Anterior cingulate cortex (tissue), 58 donors: ENCODE measurements around the gene TSPAN32.

Source experiments
- DNase-seq, 58 donors: peaks; one replicate each; lab custom pipeline; 2025; lab: John Stamatoyannopoulos, UW

Gene TSPAN32

DNA sequence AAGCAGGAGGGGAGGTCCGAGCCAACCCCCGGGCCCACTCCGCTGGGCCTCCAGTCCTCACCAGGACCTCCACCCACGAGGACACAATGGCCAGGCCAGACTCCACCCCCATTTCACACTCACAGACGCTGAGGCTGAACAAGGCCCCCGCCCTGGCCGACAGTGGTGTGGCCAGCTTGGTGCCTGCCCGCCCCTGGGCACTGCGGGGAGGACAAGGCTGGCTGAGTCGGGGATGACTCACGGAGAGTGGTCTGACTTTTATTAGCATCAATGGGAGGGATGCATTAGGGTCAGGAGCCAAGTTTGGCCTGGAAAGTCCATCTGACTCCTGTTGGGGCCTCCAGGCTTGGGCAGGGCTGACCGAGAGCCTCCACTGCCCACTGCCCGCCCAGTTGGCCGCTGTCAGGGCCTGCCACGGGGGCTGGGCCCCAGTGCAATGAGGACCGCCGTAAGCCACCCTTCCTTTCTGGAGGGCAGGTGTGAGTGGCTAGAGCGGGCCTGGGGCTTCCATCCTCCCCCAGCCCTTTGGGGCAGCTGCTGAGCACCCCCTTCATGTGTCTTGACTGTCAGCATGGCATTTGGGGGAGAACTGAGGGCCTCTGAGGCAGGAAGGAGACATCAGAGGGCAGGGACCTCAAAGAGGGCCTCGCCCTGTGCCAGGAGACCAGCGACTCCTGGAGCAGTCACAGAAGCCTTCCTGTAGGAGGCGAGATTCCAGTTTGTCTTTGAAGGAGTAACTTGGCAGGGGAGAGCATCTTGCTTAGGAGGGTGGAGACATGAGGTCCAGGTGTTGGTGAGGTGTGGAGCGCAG lies 10.6 kb downstream of the TSPAN32 start:
- no peak for DNase-seq

GRCh38 chr11:2313051-2313951 lies 11.5 kb downstream of the TSPAN32 start:
- no peak for DNase-seq

DNA sequence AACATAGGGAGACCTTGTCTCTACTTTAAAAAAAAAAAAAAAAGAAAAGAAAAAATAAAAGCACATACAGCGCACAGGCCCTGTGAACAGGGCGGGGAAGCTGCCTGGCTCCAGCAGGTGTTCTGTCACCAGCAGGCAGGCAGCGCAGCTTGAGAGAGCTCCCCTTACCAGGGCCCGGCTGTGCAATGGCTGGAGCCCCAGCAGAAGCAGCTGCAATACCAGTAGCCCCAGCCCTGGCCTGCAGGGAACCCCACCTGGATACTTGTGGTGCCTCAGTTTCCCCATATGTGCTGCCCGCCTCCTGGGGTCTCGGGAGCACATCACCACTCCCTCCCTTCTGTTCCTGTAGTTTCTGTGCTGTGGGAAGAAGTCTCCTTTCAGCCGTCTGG lies 12.3 kb downstream of the TSPAN32 start:
- no peak for DNase-seq

- DNase-seq, result peak in 53 of 58 donors; percentile 24 to 87 (median 72)
Measured at GRCh38 chr11:2314525-2315394, 12.9 kb downstream of the TSPAN32 start.

DNA sequence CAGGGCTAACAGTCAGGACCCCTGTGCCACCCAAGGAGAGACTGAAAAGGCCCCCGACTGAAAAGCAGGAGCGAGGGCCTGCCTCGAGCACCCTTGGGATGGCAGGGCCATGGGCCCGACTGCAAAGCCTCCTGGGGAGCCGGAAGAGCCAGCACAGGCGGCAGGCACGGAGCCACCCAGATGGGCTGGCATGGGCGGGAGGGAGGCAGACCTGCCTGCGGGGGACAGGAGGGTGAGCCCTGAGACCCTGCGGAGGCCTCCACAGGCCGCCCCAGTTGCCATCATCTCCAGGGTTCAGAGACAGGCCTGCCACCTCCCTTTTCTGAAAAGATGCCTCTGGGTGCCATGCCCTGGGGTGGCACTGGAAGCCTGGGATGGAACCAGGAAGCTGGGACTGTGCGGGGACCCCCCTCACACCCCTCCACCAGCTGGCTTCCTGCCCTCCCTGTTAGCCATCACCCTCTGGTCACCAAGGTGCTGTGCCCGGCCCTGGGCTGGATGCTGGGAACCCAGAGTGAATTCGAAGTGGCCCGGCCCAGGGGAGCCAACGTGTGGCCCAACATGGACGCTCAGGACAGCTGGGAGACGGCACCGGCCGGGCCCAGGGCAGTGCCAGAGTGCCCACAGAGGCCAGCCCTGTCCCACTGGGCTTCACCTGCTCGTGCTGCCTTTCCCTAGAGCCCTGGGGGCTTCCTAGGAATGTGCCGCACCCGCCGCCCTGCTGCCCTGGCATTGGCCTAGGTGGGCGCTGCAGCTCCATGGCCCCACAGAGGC lies 13.8 kb downstream of the TSPAN32 start:
- DNase-seq, result no peak

- no peak for DNase-seq
Measured at GRCh38 chr11:2316169-2316962, 14.6 kb downstream of the TSPAN32 start.

DNA sequence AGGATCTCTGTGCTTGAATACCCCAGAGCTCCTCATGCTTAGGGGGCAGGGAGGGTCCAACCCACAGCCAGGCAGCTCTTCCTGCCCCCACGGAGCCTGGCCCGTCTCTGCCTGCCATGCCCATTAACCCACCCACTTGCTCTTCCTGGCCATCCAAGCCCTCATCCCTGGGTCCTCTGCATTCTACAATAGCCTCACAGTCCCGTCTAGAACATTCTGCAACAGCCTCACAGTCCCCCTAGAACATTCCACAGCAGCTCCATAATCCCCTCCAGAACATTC lies 15.1 kb downstream of the TSPAN32 start:
- DNase-seq, result no peak

- DNase-seq, result no peak
Measured at GRCh38 chr11:2317354-2318050, 15.7 kb downstream of the TSPAN32 start.

GRCh38 chr11:2318123-2318522 lies 16.3 kb downstream of the TSPAN32 start:
- DNase-seq, result no peak

DNA sequence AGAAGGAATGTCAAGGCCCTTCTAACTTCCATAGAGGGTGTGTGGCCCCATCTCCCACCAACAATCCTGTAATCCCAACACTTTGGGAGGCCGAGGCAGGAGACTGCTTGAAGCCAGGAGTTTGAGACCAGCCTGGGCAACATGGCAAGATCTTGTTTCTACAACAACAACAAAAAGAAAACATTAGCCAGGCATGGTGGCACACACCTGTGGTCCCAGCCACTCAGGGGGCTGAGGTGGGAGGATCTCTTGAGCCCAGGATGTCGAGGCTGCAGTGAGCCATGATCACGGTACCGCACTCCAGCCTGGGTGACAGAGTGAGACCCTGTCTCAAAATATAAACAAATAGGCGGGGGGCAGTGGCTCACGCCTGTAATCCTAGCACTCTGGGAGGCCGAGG lies 16.9 kb downstream of the TSPAN32 start:
- no peak for DNase-seq

DNA sequence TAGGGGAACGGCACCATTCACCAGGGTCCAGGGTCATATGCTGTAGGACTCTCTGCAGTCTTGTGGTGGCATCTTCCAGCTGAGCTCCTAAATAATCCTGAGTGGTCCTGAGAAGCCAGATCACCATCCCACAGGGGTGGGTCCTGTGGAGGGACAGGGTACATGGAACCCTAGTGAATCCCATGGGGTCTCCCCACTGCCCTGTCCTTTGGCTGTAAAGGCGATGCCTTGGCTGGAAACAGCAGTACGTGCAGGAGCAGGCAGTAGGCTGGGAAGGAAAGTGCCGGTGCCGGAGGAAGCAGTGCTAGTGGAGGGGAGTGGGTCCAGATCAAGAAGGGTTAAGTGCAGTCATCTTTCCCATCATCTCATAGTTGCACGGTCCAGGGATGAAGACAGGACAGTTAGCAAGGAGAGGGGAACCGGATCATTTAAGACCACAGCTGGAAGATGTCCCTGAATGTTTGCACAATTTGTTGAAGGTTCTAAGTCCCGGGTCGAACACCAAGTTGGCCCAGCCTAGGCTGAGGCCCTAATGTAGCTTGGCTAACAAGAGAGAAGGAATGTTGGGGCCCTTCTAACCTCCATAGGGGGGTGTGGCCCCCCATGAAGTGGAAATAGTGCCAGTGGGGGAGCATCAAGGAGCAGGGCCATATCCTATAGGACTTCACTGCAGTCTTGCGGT lies 18.1 kb downstream of the TSPAN32 start:
- DNase-seq, result no peak

DNA sequence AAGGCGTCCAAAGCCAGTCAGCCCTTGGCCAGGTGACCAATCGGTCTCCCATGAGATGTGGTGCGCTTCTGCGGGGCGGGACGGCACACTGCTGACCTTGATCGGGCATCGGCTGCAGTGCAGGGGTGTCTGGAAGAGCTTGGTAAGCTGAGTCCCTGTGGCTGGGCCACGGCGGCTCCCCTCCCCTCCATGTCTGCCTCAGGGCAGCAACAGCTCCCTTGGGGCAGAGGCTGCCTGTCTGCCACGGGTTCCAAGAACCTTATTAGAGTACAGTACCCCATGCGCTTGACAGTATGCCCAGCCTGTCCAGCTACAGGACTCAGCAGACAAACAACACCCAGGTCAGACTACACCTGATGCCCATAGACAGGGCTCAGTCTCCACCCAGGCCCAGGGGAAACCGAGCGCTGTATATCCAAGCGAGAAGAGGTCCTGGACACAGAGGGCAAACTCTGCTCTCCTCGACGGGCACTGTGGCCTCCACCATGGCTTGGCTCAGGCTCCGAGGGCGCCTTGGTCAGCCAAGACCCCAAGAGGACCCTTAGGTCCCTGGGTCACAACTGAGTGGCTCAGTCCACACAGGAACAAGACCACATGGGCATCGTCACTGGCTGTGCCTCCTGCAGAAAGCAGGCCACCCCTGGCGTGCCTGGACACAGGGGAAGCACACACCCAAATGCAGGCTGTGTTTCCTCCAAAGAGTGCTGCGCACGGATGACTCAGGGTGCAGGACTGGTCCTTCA lies 18.9 kb downstream of the TSPAN32 start:
- DNase-seq, result no peak

- no peak for DNase-seq
Measured at GRCh38 chr11:2321311-2321683, 19.5 kb downstream of the TSPAN32 start.

- DNase-seq, result no peak
Measured at GRCh38 chr11:2325123-2325522, 23.3 kb downstream of the TSPAN32 start.

- no peak for DNase-seq
Measured at GRCh38 chr11:2325719-2326118, 23.9 kb downstream of the TSPAN32 start.

GRCh38 chr11:2327032-2327431 lies 25.2 kb downstream of the TSPAN32 start:
- no peak for DNase-seq

DNA sequence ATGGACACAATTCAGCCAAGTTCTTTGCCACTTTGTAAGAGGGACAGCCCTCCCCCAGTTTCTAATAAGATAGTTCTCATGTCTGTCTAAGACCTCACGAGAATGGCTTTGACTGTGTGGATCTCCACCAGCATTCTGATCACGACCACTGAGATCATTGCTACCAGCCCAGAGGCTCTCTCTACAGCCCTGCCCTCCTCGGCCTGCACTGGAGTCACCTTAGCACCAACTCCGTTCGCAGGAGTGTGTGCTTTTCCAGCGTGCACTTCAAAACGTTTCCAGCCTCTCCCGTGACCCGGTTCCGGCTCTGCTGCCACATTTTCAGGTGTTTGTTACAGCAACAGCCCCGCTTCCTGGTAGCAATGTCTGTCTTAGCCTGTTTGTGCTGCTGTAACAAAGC lies 26.2 kb downstream of the TSPAN32 start:
- DNase-seq, result peak in 9 of 58 donors; percentile 14 to 63 (median 33)
